GM13977 (cell line): ENCODE data around the gene HTR3C.
"Not testable (repeated sequence)": the region's sequence is repeated elsewhere in the genome, so short reads cannot be mapped to it uniquely, and the experiment has no call there.

ENCODE experiments used
- DNase-seq: peaks from one replicate; pipeline ENCODE4 v3.0.0; 2012; ENCODE audit warnings: low spot score
- CTCF ChIP-seq: IDR thresholded peaks from 2 replicates; pipeline ENCODE4 v1.5.1; 2012; ENCODE audit warnings: mild to moderate bottlenecking, control low read depth; ENCODE audit not compliant: insufficient read depth; ENCODE audit errors: extremely low read depth, missing control alignments
- in situ Hi-C: fragments of 300-500 bp; cut with MboI; formaldehyde crosslinking; loops from one replicate; pipeline ENCODE4 v1.12.0; 2022; ENCODE audit warnings: low sequenced_read_pairs, low pct_unique_long_range_greater_than_20kb, mixed read lengths, inconsistent platforms; ENCODE audit not compliant: unreplicated experiment

HTR3C gene

GRCh38 chr3:184031187-184031792 is 21.6 kb upstream of the HTR3C start, which contains the start of gene HTR3D:
HTR3D (plus strand) TSS chr3:184031742; CDS start chr3:184031742, 0 bp downstream.
- no peak for TF ChIP-seq CTCF
- no peak for DNase-seq
- in situ Hi-C loops, result no loop called here

- in situ Hi-C loops, result no loop called here
- DNase-seq, result no peak
- no peak for TF ChIP-seq CTCF
Measured at GRCh38 chr3:184037816-184038215, 15.0 kb upstream of the HTR3C start.

GRCh38 chr3:184038307-184038706 is 14.5 kb upstream of the HTR3C start:
- in situ Hi-C loops, result not testable (repeated sequence)

GRCh38 chr3:184039414-184039813 is 13.4 kb upstream of the HTR3C start:
- TF ChIP-seq CTCF, result no peak
- in situ Hi-C loops, result no loop called here
- DNase-seq, result no peak

More at GRCh38 chr3:184038307-184038706, 14.5 kb upstream of the HTR3C start:
- not testable (repeated sequence) for DNase-seq

- no peak for TF ChIP-seq CTCF
- in situ Hi-C loops, result no loop called here
- no peak for DNase-seq
Measured at GRCh38 chr3:184040010-184040409, 12.8 kb upstream of the HTR3C start.

- no peak for DNase-seq
- no peak for TF ChIP-seq CTCF
- in situ Hi-C loops, result no loop called here
Measured at GRCh38 chr3:184042617-184043016, 10.2 kb upstream of the HTR3C start.

- DNase-seq, result no peak
- TF ChIP-seq CTCF, result no peak
- in situ Hi-C loops, result no loop called here
Measured at GRCh38 chr3:184045995-184046394, 6.9 kb upstream of the HTR3C start.
